ENCODE data around the gene SLC2A13. TPM values are rescaled to one million over a fixed set of nuclear protein-coding genes. Genes with fewer than 3 reads are reported as not detected.

The SLC2A13 gene
- total and polyA plus RNA-seq, 3 donors from 2014 or later = 3.3 to 19.8 (median 18.0) TPM

DNA sequence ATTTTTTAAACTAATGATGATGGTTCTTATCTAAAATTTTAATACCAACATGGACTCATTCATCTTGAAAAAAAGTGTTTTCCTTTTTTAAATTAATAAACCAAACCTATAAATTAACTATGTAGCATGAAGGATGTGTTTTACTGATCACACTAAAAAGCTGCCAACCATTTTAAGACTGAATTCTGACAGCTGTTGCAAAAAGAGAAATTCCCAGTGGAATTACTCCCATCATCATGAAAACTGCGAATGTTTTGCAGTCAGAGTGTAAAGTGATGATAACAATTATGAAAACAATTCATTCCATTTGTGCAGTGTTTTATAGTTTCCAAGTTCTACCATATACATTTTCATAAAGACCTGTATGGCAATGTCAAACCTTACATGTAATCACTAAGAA is 232.8 kb downstream of the SLC2A13 start:
- intact Hi-C loops (cut with DNase I; ENCODE audit: low total_unique reads) = no loop called here
- no peak for DNase-seq

DNA sequence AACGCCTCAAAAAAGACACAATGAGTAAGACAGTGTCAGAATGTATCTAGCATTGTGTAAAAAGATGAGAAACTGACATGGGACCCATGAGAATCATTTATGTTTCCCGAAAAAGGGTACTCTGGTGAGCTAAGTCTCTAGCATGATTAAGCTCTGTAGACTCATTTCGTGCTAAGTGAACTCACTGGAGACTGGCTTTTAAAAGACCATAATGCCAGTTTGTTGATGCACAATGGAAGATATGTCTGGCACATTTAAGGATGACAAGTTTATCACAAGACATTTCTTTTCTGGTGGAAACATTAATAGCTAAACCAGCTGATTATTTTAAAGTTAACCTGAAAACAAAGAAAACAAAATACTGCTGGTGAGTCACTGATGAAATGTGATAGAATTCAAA is 233.5 kb downstream of the SLC2A13 start:
- Histone ChIP-seq H3K36me3 (ENCODE audit: low read depth, missing control alignments) (no peaks in the 10 kb centered on the region), H3K9me3 (no peaks in the 10 kb centered on the region), H3K27me3 (no peaks in the 10 kb centered on the region), H3K4me1 (no peaks in the 10 kb centered on the region), H3K27ac (no peak overlapping the region), H3K4me3 (no peak overlapping the region)
- TF ChIP-seq POLR2A (IDR thresholded peaks at IDR 0.05) = no peak
- TF ChIP-seq, protein P1, sequence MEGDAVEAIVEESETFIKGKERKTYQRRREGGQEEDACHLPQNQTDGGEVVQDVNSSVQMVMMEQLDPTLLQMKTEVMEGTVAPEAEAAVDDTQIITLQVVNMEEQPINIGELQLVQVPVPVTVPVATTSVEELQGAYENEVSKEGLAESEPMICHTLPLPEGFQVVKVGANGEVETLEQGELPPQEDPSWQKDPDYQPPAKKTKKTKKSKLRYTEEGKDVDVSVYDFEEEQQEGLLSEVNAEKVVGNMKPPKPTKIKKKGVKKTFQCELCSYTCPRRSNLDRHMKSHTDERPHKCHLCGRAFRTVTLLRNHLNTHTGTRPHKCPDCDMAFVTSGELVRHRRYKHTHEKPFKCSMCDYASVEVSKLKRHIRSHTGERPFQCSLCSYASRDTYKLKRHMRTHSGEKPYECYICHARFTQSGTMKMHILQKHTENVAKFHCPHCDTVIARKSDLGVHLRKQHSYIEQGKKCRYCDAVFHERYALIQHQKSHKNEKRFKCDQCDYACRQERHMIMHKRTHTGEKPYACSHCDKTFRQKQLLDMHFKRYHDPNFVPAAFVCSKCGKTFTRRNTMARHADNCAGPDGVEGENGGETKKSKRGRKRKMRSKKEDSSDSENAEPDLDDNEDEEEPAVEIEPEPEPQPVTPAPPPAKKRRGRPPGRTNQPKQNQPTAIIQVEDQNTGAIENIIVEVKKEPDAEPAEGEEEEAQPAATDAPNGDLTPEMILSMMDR (IDR thresholded peaks at IDR 0.05) = no peak
- 78 to 88% methylated on average over 3 of the region's 3 CpGs for WGBS, 2 donors
- intact Hi-C loops (cut with DNase I; ENCODE audit: low total_unique reads) = no loop called here
- no peak for DNase-seq

More for the DNA sequence above, 232.8 kb downstream of the SLC2A13 start:
- 73 to 76% methylated on average over 1 of the region's 1 CpG for WGBS, 2 donors
- no peaks in the 10 kb centered on the region for H3K4me1 ChIP-seq
- H3K27ac ChIP-seq = no peak overlapping the region
- no peak overlapping the region for H3K4me3 ChIP-seq
- no peaks in the 10 kb centered on the region for H3K36me3 ChIP-seq (ENCODE audit: low read depth, missing control alignments)
- TF ChIP-seq, protein P1 (IDR thresholded peaks at IDR 0.05) = no peak
- no peak for TF ChIP-seq POLR2A (IDR thresholded peaks at IDR 0.05)
- no peaks in the 10 kb centered on the region for H3K9me3 ChIP-seq
- no peaks in the 10 kb centered on the region for H3K27me3 ChIP-seq

DNA sequence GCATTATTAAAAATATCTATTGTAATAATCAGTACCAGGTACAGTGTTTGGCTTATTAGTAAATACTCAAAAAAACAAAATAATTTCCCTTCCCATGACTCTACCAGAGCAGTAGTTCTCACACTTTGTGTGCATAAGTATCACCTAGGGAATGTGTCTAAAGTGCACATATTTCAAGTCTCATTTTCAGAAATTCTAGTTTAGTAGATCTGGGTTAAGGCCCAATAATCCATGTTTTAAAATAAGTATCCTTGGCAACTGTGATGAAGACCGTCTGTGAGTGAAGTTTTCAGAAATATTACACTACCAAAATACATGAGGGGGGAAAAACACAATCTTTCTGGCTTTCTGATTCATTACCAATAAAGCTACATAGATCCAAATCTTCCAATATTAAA is 237.6 kb downstream of the SLC2A13 start:
- TF ChIP-seq, protein P1 (IDR thresholded peaks at IDR 0.05) = no peak
- TF ChIP-seq POLR2A (IDR thresholded peaks at IDR 0.05) = no peak
- Histone ChIP-seq H3K4me1 (no peaks in the 10 kb centered on the region), H3K36me3 (ENCODE audit: low read depth, missing control alignments) (no peaks in the 10 kb centered on the region), H3K4me3 (no peak overlapping the region), H3K27me3 (no peaks in the 10 kb centered on the region), H3K9me3 (no peaks in the 10 kb centered on the region), H3K27ac (no peak overlapping the region)
- 77 to 80% methylated on average over 1 of the region's 1 CpG for WGBS, 2 donors
- no peak for DNase-seq
- intact Hi-C loops (cut with DNase I; ENCODE audit: low total_unique reads) = no loop called here

DNA sequence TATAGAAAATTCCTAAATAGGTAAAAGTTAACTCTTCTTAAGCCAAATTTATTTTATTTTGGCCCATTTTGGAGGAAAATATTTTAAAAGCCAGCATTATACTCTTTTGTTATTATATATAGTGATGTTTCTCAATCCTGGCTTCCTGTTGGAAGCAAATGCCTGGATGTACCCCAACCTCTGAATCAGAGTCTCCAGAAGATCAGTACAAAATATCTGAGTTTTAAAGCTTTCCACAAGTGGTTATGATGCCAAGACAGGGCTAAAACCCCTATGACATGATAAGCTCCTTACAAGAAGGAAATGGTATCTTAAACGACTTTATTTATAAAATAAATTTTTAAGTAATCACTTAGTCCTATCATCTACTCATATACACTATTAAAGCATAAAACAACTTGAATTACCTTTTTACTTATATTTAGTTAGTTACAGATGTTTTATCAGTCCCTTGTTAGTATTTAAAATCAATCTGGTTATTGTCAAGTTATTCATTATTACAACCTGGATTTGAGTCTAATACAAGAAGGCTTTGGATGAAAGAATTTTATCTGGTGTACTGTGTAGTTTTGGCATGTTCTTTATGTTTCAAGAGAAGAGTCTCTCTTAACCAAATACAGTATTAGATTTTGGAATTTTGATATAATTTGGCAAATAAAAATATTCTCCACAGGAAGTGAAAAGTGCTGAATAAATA is 238.1 kb downstream of the SLC2A13 start:
- TF ChIP-seq POLR2A (IDR thresholded peaks at IDR 0.05) = no peak
- TF ChIP-seq, protein P1 (IDR thresholded peaks at IDR 0.05) = no peak
- intact Hi-C loops (cut with DNase I; ENCODE audit: low total_unique reads) = no loop called here
- DNase-seq = no peak

DNA sequence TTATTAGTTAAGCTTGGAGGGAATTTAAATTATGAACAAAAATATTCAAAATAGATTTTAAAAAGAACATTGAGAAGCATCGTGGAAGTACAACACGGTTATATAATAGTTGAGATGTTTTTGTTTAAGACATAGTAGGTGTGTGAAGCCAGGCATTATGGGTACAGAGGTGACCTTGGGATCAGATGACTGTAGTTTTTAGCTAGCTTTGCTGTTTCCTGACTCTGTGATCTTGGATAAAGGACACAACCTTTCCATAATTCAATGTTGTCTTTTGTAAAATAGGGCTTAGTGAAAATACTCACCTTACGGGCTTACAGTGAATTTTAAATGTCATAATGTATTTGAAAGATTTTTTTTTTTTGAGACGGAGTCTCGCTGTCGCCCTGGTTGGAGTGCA is 239.7 kb downstream of the SLC2A13 start:
- no peaks in the 10 kb centered on the region for H3K4me1 ChIP-seq
- no peak for TF ChIP-seq POLR2A (IDR thresholded peaks at IDR 0.05)
- TF ChIP-seq, protein P1 (IDR thresholded peaks at IDR 0.05) = no peak
- DNase-seq = no peak
- H3K27me3 ChIP-seq = no peaks in the 10 kb centered on the region
- intact Hi-C loops (cut with DNase I; ENCODE audit: low total_unique reads) = no loop called here
- no peak overlapping the region for H3K4me3 ChIP-seq
- H3K27ac ChIP-seq = no peak overlapping the region
- H3K36me3 ChIP-seq (ENCODE audit: low read depth, missing control alignments) = no peaks in the 10 kb centered on the region
- WGBS, 2 donors = 72 to 81% methylated on average over 6 of the region's 6 CpGs
- no peaks in the 10 kb centered on the region for H3K9me3 ChIP-seq

More for the DNA sequence above, 238.1 kb downstream of the SLC2A13 start:
- no peak overlapping the region for H3K27ac ChIP-seq
- H3K9me3 ChIP-seq = no peaks in the 10 kb centered on the region
- no peaks in the 10 kb centered on the region for H3K4me1 ChIP-seq
- H3K36me3 ChIP-seq (ENCODE audit: low read depth, missing control alignments) = no peaks in the 10 kb centered on the region
- 56% methylated on average over 1 of the region's 1 CpG for WGBS, 2 donors
- H3K27me3 ChIP-seq = no peaks in the 10 kb centered on the region
- no peak overlapping the region for H3K4me3 ChIP-seq

All from testis (tissue), 3 donors.